Measurements from ENCODE around the gene ZNF599. TPM values are rescaled to one million over a fixed set of nuclear protein-coding genes. Genes with fewer than 3 reads are reported as not detected.
"Not testable (repeated sequence)": the region's sequence is repeated elsewhere in the genome, so short reads cannot be mapped to it uniquely, and the experiment has no call there.

ZNF599 gene
- 2.8 TPM for polyA plus RNA-seq (2013, experiment 1 of 2; ENCODE audit: insufficient read length)
- polyA plus RNA-seq (2013, experiment 2 of 2; ENCODE audit: insufficient read length), result 3.5 TPM

- peak; percentile 89 for DNase-seq
Observed at GRCh38 chr19:34772697-34773554, at the start of gene ZNF599. ZNF599 (minus strand) TSS chr19:34773215; CDS start chr19:34772841, 374 bp downstream.

- no peak for DNase-seq
Observed at GRCh38 chr19:34818270-34818669, 45.3 kb upstream of the ZNF599 start.

GRCh38 chr19:34816708-34817107 is 43.7 kb upstream of the ZNF599 start:
- DNase-seq, result no peak

- DNase-seq, result peak; percentile 52
Observed at GRCh38 chr19:34808566-34808965, 35.6 kb upstream of the ZNF599 start.

GRCh38 chr19:34806976-34807860 is 34.2 kb upstream of the ZNF599 start:
- no peak for DNase-seq

GRCh38 chr19:34804115-34804514 is 31.1 kb upstream of the ZNF599 start:
- no peak for DNase-seq

GRCh38 chr19:34796953-34797352 is 23.9 kb upstream of the ZNF599 start:
- DNase-seq, result not testable (repeated sequence)

- DNase-seq, result no peak
Observed at GRCh38 chr19:34794066-34794960, 21.3 kb upstream of the ZNF599 start.

- DNase-seq, result no peak
Observed at GRCh38 chr19:34793565-34793964, 20.6 kb upstream of the ZNF599 start.

GRCh38 chr19:34788074-34788473 is 15.1 kb upstream of the ZNF599 start:
- no peak for DNase-seq

GRCh38 chr19:34787059-34787824 is 14.2 kb upstream of the ZNF599 start:
- DNase-seq, result no peak

GRCh38 chr19:34786236-34786635 is 13.2 kb upstream of the ZNF599 start:
- DNase-seq, result no peak

- no peak for DNase-seq
Observed at GRCh38 chr19:34779652-34780051, 6.6 kb upstream of the ZNF599 start.

GRCh38 chr19:34778342-34778741 is 5.3 kb upstream of the ZNF599 start:
- no peak for DNase-seq

- no peak for DNase-seq
Observed at GRCh38 chr19:34774857-34775256, 1.8 kb upstream of the ZNF599 start.

- DNase-seq, result no peak
Observed at GRCh38 chr19:34773555-34773864, 495 bp upstream of the ZNF599 start.

GRCh38 chr19:34767951-34768350 is 5.1 kb downstream of the ZNF599 start:
- DNase-seq, result no peak

GRCh38 chr19:34766386-34766785 is 6.6 kb downstream of the ZNF599 start:
- DNase-seq, result no peak

- no peak for DNase-seq
Observed at GRCh38 chr19:34759218-34759917, 13.6 kb downstream of the ZNF599 start.

- no peak for DNase-seq
Observed at GRCh38 chr19:34757441-34757840, 15.6 kb downstream of the ZNF599 start.

Measured in fibroblast of skin of back (primary cell).